Lower lobe of right lung (tissue), 2 donors: Measurements from ENCODE around the gene DRG2. TPM values are rescaled to one million over a fixed set of nuclear protein-coding genes. Genes with fewer than 3 reads are reported as not detected.

Source experiments
- ATAC-seq, 2 donors: fragments of 200-7000 bp; cut with Tn5 transposase; one replicate each; pipeline ENCODE4 v1.9.1; 2020 to 2022; ENCODE audit warnings: mild to moderate bottlenecking in 2 of 2, moderate library complexity in 2 of 2
- DNase-seq: peaks from one replicate; pipeline ENCODE4 v3.0.0-alpha.2; 2020
- H3K27ac ChIP-seq: fragments of 200-600 bp; one replicate; pipeline ENCODE4 v1.8.0; 2022
- H3K27me3 ChIP-seq: fragments of 200-600 bp; one replicate; pipeline ENCODE4 v1.8.0; 2022; ENCODE audit warnings: low read depth
- H3K36me3 ChIP-seq: fragments of 200-600 bp; one replicate; pipeline ENCODE4 v1.8.0; 2022; ENCODE audit warnings: mild to moderate bottlenecking
- H3K4me1 ChIP-seq: fragments of 200-600 bp; one replicate; pipeline ENCODE4 v1.8.0; 2022
- H3K4me3 ChIP-seq: fragments of 200-600 bp; one replicate; pipeline ENCODE4 v1.8.0; 2022; ENCODE audit warnings: mild to moderate bottlenecking
- H3K9me3 ChIP-seq: fragments of 200-600 bp; one replicate; pipeline ENCODE4 v1.8.0; 2022
- intact Hi-C: fragments of 100-400 bp; cut with DNase I; formaldehyde crosslinking; loops from one replicate; pipeline ENCODE4 v1.11.0; 2022
- total RNA-seq: library from RNA; stranded (reverse); fragmentation: NEBNext Ultra II Directional; extraction: Animal tissue kit (Norgen Biotek cat#: 25700); gene quantifications from one replicate; pipeline ENCODE4 v1.2.1, GENCODE V29; 2021
- TF ChIP-seq, protein P1 (sequence below): fragments of 200-600 bp; IDR thresholded peaks from one replicate; pipeline ENCODE4 v1.8.0; 2022; ENCODE audit warnings: antibody characterized with exemption, mild to moderate bottlenecking
- donor health status: DM: no; HTN: yes; CAD: no; lungs with severe emphysema.

Gene DRG2
- total RNA-seq, 1 donor from 2014 or later: 29.2 TPM

DNA sequence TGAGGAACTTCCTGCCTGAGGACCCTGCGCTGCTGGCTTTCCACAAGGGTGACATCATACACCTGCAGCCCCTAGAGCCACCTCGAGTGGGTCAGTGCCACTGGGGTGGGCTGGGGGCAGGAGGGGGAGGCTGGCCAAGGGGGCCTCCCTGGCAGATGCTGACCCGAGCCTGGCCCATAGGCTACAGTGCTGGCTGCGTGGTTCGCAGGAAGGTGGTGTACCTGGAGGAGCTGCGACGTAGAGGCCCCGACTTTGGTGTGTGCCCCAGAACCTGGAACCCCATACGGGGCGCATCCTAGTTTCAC is 69.2 kb downstream of the DRG2 start:
- Histone ChIP-seq H3K9me3 (no peaks in the 10 kb centered on the region), H3K36me3 (no peaks in the 10 kb centered on the region), H3K27ac (no peak overlapping the region), H3K4me3 (no peak overlapping the region), H3K4me1 (peaks cover 24% of the 10 kb centered on the region), H3K27me3 (no peaks in the 10 kb centered on the region)
- intact Hi-C loops: no loop called here
- DNase-seq: no peak
- ATAC-seq: no peak
- TF ChIP-seq, protein P1, sequence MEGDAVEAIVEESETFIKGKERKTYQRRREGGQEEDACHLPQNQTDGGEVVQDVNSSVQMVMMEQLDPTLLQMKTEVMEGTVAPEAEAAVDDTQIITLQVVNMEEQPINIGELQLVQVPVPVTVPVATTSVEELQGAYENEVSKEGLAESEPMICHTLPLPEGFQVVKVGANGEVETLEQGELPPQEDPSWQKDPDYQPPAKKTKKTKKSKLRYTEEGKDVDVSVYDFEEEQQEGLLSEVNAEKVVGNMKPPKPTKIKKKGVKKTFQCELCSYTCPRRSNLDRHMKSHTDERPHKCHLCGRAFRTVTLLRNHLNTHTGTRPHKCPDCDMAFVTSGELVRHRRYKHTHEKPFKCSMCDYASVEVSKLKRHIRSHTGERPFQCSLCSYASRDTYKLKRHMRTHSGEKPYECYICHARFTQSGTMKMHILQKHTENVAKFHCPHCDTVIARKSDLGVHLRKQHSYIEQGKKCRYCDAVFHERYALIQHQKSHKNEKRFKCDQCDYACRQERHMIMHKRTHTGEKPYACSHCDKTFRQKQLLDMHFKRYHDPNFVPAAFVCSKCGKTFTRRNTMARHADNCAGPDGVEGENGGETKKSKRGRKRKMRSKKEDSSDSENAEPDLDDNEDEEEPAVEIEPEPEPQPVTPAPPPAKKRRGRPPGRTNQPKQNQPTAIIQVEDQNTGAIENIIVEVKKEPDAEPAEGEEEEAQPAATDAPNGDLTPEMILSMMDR: no peak

Other genes with a start within 250 kb of the DRG2 start
- gene TOM1L2, start 115.5 kb upstream of the DRG2 start, total RNA-seq: 63.4 TPM
- gene DRC3, start 115.1 kb upstream of the DRG2 start, total RNA-seq: 13.4 TPM
- 22.9 TPM for gene ATPAF2, start 48.8 kb upstream of the DRG2 start, total RNA-seq
- gene GID4, start 48.5 kb upstream of the DRG2 start, total RNA-seq: 11.9 TPM
- 3.3 TPM for gene MYO15A, start 20.8 kb downstream of the DRG2 start, total RNA-seq
- gene ALKBH5, start 95.9 kb downstream of the DRG2 start, total RNA-seq: 100 TPM
- gene LLGL1, start 137.7 kb downstream of the DRG2 start, total RNA-seq: 12.0 TPM
- gene FLII, start 170.8 kb downstream of the DRG2 start, total RNA-seq: 327 TPM
- 9.5 TPM for gene MIEF2, start 172.7 kb downstream of the DRG2 start, total RNA-seq
- 31.2 TPM for gene TOP3A, start 227.0 kb downstream of the DRG2 start, total RNA-seq
- gene SMCR8, start 227.3 kb downstream of the DRG2 start, total RNA-seq: 30.1 TPM